ENCODE results near the gene ACTRT2.

The ACTRT2 gene

GRCh38 chr1:3056641-3057040 lies 35.4 kb downstream of the ACTRT2 start:
- DNase-seq: no peak

- DNase-seq: no peak
These were observed 37.2 kb downstream of the ACTRT2 start for GRCh38 chr1:3058263-3059030.

GRCh38 chr1:3060127-3060526 lies 38.9 kb downstream of the ACTRT2 start:
- DNase-seq: no peak

GRCh38 chr1:3060601-3061551 lies 39.6 kb downstream of the ACTRT2 start:
- DNase-seq: no peak

- no peak for DNase-seq
These were observed 40.3 kb downstream of the ACTRT2 start for GRCh38 chr1:3061566-3061965.

- no peak for DNase-seq
These were observed 40.8 kb downstream of the ACTRT2 start for GRCh38 chr1:3061981-3062615.

- DNase-seq: no peak
These were observed 41.5 kb downstream of the ACTRT2 start for GRCh38 chr1:3062616-3063378.

- DNase-seq: no peak
These were observed 42.4 kb downstream of the ACTRT2 start for GRCh38 chr1:3063379-3064295.

- no peak for DNase-seq
These were observed 43.1 kb downstream of the ACTRT2 start for GRCh38 chr1:3064296-3064850.

- DNase-seq: no peak
These were observed 43.6 kb downstream of the ACTRT2 start for GRCh38 chr1:3064901-3065300.

- DNase-seq: no peak
These were observed 44.1 kb downstream of the ACTRT2 start for GRCh38 chr1:3065396-3065795.

- no peak for DNase-seq
These were observed 44.5 kb downstream of the ACTRT2 start for GRCh38 chr1:3065797-3066196.

GRCh38 chr1:3066250-3066711 lies 45.0 kb downstream of the ACTRT2 start:
- no peak for DNase-seq

- no peak for DNase-seq
These were observed 45.6 kb downstream of the ACTRT2 start for GRCh38 chr1:3066826-3067225.

GRCh38 chr1:3067301-3067670 lies 46.0 kb downstream of the ACTRT2 start:
- no peak for DNase-seq

GRCh38 chr1:3067671-3068563 lies 46.6 kb downstream of the ACTRT2 start:
- no peak for DNase-seq

GRCh38 chr1:3068564-3069431 lies 47.5 kb downstream of the ACTRT2 start, which contains the start of gene PRDM16:
PRDM16 (plus strand) TSS chr1:3069203; CDS start chr1:3069260, 57 bp downstream.
- DNase-seq: no peak

GRCh38 chr1:3069491-3070308 lies 48.4 kb downstream of the ACTRT2 start:
- no peak for DNase-seq
